KG1 (cell line): ENCODE results near the gene PFKFB2.

Experiments
- DNase-seq: peaks from one replicate; lab custom pipeline; 2025; lab: John Stamatoyannopoulos, UW

The PFKFB2 gene

GRCh38 chr1:207088701-207089626 is 35.9 kb downstream of the PFKFB2 start, which contains the start of gene C4BPB:
Gene C4BPB, plus strand, starts transcription at chr1:207088860. Its CDS starts 672 bp downstream, at chr1:207089532.
- no peak for DNase-seq

GRCh38 chr1:207089627-207090355 is 36.7 kb downstream of the PFKFB2 start:
- DNase-seq: no peak

- no peak for DNase-seq
Observed at GRCh38 chr1:207091200-207091908, 38.3 kb downstream of the PFKFB2 start.

GRCh38 chr1:207093944-207094343 is 40.9 kb downstream of the PFKFB2 start:
- DNase-seq: no peak

GRCh38 chr1:207097871-207098324 is 44.8 kb downstream of the PFKFB2 start:
- no peak for DNase-seq

GRCh38 chr1:207101720-207102119 is 48.6 kb downstream of the PFKFB2 start:
- no peak for DNase-seq

- no peak for DNase-seq
Observed at GRCh38 chr1:207102146-207102545, 49.1 kb downstream of the PFKFB2 start.

- no peak for DNase-seq
Observed at GRCh38 chr1:207102659-207103058, 49.6 kb downstream of the PFKFB2 start.

- DNase-seq: no peak
Observed at GRCh38 chr1:207103892-207104373, 50.9 kb downstream of the PFKFB2 start, which contains the start of gene C4BPA. Gene C4BPA, plus strand, starts transcription at chr1:207104233. Its CDS starts 8,793 bp downstream, at chr1:207113026.

- no peak for DNase-seq
Observed at GRCh38 chr1:207109004-207109403, 55.9 kb downstream of the PFKFB2 start.

- no peak for DNase-seq
Observed at GRCh38 chr1:207112616-207113296, 59.7 kb downstream of the PFKFB2 start.

- DNase-seq: no peak
Observed at GRCh38 chr1:207115269-207115668, 62.2 kb downstream of the PFKFB2 start.

- no peak for DNase-seq
Observed at GRCh38 chr1:207124389-207124788, 71.3 kb downstream of the PFKFB2 start.

GRCh38 chr1:207128336-207128921 is 75.4 kb downstream of the PFKFB2 start:
- DNase-seq: no peak

- no peak for DNase-seq
Observed at GRCh38 chr1:207129053-207129452, 76.0 kb downstream of the PFKFB2 start.
